PC-9 (cell line): ENCODE results near the gene WDR48.

ENCODE experiments used
- EZH2 ChIP-seq: fragments of 200-600 bp; sonication (generic); IDR thresholded peaks from 2 replicates; pipeline ENCODE4 v1.8.0; 2017; ENCODE audit warnings: antibody characterized with exemption, low read depth
- TF ChIP-seq, protein P1 (sequence below): fragments of 200-600 bp; sonication (generic); conservative IDR thresholded peaks from 2 replicates; pipeline ENCODE4 v1.6.1; 2017; ENCODE audit warnings: mixed run types, antibody characterized with exemption, mild to moderate bottlenecking, moderate library complexity

DNA sequence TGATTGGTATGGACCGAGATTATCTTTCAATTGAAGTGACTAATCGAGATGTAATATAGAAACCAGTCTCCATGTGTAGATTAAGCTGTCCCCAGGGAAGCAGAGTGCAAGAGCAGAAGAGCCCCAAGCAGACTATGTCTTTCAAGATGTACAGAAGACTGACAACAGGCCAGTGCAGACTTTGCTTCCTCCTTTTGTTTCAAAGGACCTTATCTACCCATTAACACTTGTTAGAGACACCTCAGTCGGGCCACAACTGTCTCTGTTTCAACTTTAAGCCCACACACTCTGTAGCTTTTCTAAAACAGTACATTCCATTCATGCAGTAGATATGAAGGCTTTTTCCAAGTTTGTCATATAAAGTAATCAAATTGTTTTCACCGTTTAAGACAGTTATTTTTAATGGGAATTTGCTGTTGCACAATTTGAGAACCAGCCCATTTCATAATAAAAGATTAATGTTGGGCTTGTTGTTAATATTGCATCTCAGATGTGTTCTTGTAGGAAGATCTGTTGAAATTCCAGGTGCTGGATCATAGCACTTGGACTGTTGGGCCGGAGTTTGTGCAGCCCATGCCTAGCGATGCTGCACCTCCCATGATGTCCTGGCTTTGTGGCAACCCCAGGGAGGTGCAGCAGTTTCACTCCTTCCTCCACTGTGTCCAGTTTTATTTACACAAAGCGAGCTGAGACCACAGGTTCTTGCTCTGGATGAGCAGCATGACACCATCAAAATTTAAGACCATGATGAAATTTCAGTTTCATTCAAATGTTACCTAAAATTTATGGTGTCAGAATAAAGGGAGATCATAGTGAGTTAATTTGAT, 43.2 kb downstream of the WDR48 start:
- TF ChIP-seq, protein P1, sequence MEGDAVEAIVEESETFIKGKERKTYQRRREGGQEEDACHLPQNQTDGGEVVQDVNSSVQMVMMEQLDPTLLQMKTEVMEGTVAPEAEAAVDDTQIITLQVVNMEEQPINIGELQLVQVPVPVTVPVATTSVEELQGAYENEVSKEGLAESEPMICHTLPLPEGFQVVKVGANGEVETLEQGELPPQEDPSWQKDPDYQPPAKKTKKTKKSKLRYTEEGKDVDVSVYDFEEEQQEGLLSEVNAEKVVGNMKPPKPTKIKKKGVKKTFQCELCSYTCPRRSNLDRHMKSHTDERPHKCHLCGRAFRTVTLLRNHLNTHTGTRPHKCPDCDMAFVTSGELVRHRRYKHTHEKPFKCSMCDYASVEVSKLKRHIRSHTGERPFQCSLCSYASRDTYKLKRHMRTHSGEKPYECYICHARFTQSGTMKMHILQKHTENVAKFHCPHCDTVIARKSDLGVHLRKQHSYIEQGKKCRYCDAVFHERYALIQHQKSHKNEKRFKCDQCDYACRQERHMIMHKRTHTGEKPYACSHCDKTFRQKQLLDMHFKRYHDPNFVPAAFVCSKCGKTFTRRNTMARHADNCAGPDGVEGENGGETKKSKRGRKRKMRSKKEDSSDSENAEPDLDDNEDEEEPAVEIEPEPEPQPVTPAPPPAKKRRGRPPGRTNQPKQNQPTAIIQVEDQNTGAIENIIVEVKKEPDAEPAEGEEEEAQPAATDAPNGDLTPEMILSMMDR: no peak
- TF ChIP-seq EZH2: no peak
